Colonic mucosa (tissue), 4 donors: ENCODE results near the gene RNF214. TPM values are rescaled to one million over a fixed set of nuclear protein-coding genes. Genes with fewer than 3 reads are reported as not detected.

Experiments used
- DNase-seq: peaks from one replicate; pipeline ENCODE4 v3.0.0-alpha.2; 2020
- H3K27ac ChIP-seq: fragments of 200-600 bp; one replicate; pipeline ENCODE4 v1.8.0; 2021
- H3K27me3 ChIP-seq: fragments of 200-600 bp; one replicate; pipeline ENCODE4 v1.8.0; 2021
- H3K36me3 ChIP-seq: fragments of 200-600 bp; one replicate; pipeline ENCODE4 v1.8.0; 2021
- H3K4me1 ChIP-seq: fragments of 200-600 bp; one replicate; pipeline ENCODE4 v1.8.0; 2021; ENCODE audit warnings: mild to moderate bottlenecking
- H3K4me3 ChIP-seq: fragments of 200-600 bp; one replicate; pipeline ENCODE4 v1.8.0; 2021
- H3K9ac ChIP-seq, 2 donors: one replicate each; pipeline ENCODE4 v1.7.0; 2013; ENCODE audit warnings: control low read depth in 2 of 2, low read depth in 2 of 2, low read length in 2 of 2
- H3K9me3 ChIP-seq: fragments of 200-600 bp; one replicate; pipeline ENCODE4 v1.8.0; 2021
- intact Hi-C: fragments of 100-400 bp; cut with DNase I; formaldehyde crosslinking; loops from one replicate; pipeline ENCODE4 v1.14.1; 2022
- total RNA-seq, 2 donors: library from RNA; stranded (reverse); fragmentation: NEBNext Ultra II Directional in 1 of 2; extraction: Animal tissue kit (Norgen Biotek cat#: 25700) in 1 of 2; gene quantifications; one replicate each; pipeline ENCODE4 v1.2.1, GENCODE V29; 2021
- TF ChIP-seq, protein P1 (sequence below): fragments of 200-600 bp; IDR thresholded peaks from one replicate; pipeline ENCODE4 v1.8.0; 2022; ENCODE audit warnings: antibody characterized with exemption, mild to moderate bottlenecking
- donor health status: healthy.
- donor health status: DM: no; HTN: no; CAD: no.
- donor health status: DM: no; HTN: no; CAD: no.

Gene RNF214
- total RNA-seq, 2 donors from 2014 or later = 20.0 to 20.3 TPM

DNA sequence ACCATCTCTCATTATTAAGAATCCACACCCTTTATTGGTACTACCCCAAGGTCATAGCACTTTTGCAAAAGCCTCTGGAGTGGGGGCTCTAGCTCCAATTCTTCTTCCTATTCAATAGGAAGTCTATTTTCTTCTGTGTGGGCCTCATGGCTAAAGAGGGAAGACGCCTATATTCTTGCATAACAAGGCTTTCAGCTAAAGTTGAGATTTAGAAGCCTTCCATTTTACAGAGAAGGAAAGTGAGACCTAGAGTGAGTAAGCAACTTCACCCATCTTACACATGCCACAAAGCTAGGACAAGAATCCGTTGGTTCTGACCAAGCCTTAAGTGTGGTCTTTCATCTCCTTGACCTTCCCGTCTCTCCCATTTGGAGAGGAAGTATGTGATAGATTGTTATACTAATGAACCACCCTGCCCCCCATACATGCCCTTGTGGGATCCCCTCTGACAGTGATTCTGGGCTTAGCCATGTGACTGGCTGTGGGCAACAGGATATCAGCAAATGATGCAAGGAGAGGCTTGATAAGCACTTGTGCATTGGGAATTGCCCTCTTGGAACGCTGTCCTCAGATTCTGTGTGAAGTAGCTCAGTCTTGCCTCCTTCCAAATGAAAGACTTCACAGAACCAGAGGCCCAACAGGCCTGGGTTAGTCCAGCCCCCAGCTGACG, 71.3 kb downstream of the RNF214 start:
- no peaks in the 10 kb centered on the region for H3K9me3 ChIP-seq
- H3K27me3 ChIP-seq = no peaks in the 10 kb centered on the region
- H3K4me1 ChIP-seq = no peaks in the 10 kb centered on the region
- no peaks in the 10 kb centered on the region for H3K36me3 ChIP-seq
- no peak overlapping the region for H3K4me3 ChIP-seq
- TF ChIP-seq, protein P1, sequence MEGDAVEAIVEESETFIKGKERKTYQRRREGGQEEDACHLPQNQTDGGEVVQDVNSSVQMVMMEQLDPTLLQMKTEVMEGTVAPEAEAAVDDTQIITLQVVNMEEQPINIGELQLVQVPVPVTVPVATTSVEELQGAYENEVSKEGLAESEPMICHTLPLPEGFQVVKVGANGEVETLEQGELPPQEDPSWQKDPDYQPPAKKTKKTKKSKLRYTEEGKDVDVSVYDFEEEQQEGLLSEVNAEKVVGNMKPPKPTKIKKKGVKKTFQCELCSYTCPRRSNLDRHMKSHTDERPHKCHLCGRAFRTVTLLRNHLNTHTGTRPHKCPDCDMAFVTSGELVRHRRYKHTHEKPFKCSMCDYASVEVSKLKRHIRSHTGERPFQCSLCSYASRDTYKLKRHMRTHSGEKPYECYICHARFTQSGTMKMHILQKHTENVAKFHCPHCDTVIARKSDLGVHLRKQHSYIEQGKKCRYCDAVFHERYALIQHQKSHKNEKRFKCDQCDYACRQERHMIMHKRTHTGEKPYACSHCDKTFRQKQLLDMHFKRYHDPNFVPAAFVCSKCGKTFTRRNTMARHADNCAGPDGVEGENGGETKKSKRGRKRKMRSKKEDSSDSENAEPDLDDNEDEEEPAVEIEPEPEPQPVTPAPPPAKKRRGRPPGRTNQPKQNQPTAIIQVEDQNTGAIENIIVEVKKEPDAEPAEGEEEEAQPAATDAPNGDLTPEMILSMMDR = no peak
- DNase-seq = no peak
- no peak overlapping the region for H3K9ac ChIP-seq
- intact Hi-C loops = no loop called here
- H3K27ac ChIP-seq = no peak overlapping the region

DNA sequence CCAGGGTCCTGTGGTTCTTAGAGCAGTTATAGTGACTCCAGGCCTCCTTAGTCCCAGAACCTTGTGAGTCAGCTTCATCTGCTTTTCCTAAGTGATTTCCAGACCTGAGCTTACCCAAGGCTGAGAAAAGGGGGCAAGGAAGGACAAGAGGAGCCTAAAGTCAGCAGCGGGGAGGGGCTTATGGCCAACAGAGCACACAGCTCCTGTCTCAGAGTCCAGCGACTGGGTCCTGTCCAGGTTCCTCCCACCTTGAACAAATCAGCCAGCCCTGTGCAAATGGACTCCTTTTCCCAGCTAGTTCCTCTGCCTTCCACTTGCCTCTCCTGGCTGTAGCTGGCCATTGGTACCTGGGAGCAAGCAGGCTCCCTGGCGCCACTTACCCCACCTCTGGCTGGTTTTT, 72.7 kb downstream of the RNF214 start:
- intact Hi-C loops = no loop called here
- no peaks in the 10 kb centered on the region for H3K36me3 ChIP-seq
- no peak for DNase-seq
- no peak overlapping the region for H3K27ac ChIP-seq
- no peak overlapping the region for H3K4me3 ChIP-seq
- H3K4me1 ChIP-seq = no peaks in the 10 kb centered on the region
- H3K9ac ChIP-seq = no peak overlapping the region
- TF ChIP-seq, protein P1 = no peak
- no peaks in the 10 kb centered on the region for H3K27me3 ChIP-seq
- H3K9me3 ChIP-seq = no peaks in the 10 kb centered on the region

DNA sequence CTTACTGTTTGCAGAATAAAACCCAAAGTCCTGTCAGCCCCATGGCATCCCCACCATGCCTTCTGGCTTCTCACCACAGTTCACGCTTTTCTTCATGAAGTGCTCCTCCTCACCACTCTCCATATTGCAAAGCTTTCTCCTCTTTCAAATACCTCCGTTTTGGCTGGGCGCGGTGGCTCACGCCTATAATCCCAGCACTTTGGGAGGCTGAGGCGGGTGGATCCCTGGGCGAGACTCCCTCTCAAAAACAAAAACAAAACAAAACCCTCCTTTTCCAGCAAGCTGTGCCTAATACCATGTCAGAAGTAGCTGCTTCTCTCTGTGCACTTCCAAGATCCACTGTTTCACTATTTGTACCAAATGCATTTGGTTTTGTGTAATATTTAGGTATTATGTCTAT, 76.8 kb downstream of the RNF214 start:
- Histone ChIP-seq H3K27ac (no peak overlapping the region), H3K4me3 (no peak overlapping the region), H3K4me1 (peaks cover 4% of the 10 kb centered on the region), H3K9me3 (no peaks in the 10 kb centered on the region), H3K36me3 (no peaks in the 10 kb centered on the region), H3K27me3 (no peaks in the 10 kb centered on the region), H3K9ac (no peak overlapping the region)
- TF ChIP-seq, protein P1 = no peak
- intact Hi-C loops = no loop called here
- DNase-seq = no peak

DNA sequence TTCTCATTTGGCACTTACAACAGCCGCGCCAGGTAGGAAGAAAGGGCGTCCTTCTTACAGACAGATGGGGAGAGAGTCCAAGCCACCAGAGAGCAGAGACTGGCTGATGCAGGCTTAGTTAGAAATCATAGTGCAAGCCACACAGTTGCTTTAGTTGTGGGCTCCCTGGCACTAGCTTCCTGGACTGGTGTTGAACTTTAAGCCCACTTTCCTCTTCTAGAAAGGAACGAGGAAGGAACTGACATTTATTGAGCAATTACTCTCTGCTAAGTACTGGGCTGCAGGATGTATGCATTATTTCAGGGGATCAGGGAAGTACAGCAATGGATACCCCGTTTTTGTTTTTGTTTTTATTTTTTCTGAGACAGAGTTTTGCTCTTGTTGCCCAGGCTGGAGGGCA, 80.6 kb downstream of the RNF214 start:
- Histone ChIP-seq H3K4me1 (peaks cover 11% of the 10 kb centered on the region), H3K36me3 (no peaks in the 10 kb centered on the region), H3K4me3 (no peak overlapping the region), H3K27ac (no peak overlapping the region), H3K27me3 (no peaks in the 10 kb centered on the region), H3K9ac (no peak overlapping the region), H3K9me3 (no peaks in the 10 kb centered on the region)
- TF ChIP-seq, protein P1 = no peak
- no peak for DNase-seq
- intact Hi-C loops = no loop called here

DNA sequence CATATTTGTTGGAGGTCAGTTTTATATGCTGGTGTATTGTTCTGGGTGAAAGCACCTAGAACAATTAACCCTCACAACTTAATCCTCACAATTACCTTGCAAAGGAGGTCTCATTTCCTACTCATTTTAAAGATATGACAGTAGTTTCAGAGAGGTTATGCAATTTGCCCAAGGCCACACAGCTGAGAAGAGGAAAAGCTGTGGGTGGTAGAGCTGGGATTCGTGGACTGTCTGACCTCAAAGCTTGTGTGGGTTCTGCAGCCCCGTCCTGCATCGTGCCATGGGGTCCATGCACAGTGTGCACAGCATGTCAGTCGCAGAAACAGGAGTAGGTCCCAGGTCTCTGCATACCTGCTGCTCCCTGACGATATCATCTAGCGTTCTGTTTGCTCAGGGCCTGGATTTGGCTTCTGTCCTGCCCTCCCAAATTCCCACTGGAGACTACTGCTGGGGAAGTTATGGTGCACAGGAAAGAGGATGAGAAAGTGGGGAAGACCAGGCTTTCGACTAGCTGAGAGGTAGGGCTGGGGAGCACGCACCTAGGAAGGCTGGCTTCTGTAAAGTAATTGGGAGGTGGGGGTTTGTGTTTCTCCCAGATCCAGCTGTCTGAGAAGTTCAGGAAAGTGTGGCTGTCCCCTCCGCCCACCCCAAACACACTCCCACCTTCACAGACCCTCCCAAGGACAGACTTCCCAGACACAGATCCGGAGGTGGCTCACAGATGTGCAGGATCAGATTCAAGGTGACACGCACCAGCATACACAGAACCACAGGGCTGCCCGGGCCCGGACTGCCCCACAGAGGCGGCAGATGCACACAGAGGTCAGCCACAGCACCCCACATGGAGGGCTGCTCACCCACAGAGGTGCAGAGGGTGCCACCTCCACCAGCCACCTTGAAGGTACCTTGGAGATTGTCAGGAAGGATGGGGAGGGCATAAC, 81.6 kb downstream of the RNF214 start:
- H3K9me3 ChIP-seq = no peaks in the 10 kb centered on the region
- intact Hi-C loops = no loop called here
- no peaks in the 10 kb centered on the region for H3K36me3 ChIP-seq
- no peak overlapping the region for H3K27ac ChIP-seq
- no peak overlapping the region for H3K4me3 ChIP-seq
- H3K27me3 ChIP-seq = no peaks in the 10 kb centered on the region
- no peak for DNase-seq
- H3K9ac ChIP-seq = no peak overlapping the region
- TF ChIP-seq, protein P1 = no peak
- H3K4me1 ChIP-seq = peaks cover 11% of the 10 kb centered on the region
